Central memory CD8-positive, alpha-beta T cell (primary cell): ENCODE measurements around the gene PRDX3.
A peak's percentile ranks its signal among the peaks of the same experiment; 100 is the strongest.

Experiments used
- ATAC-seq: fragments of 150-1000 bp; cut with Tn5 transposase; replicated peaks from 2 replicates; pipeline ENCODE4 v1.10.0; 2022; ENCODE audit warnings: mild to moderate bottlenecking, moderate FRiP score, moderate number of reproducible peaks; ENCODE audit not compliant: poor library complexity, severe bottlenecking; ENCODE audit errors: extremely low read depth
- DNase-seq, 2 donors: peaks; one replicate each; pipeline ENCODE4 v3.0.0; 2021; ENCODE audit warnings: low spot score in 2 of 2
- H3K27ac Mint-ChIP-seq: one replicate; pipeline ENCODE4 v1.8.0; 2022; ENCODE audit warnings: low read depth, mild to moderate bottlenecking, moderate library complexity, mixed read lengths
- H3K27me3 Mint-ChIP-seq: one replicate; pipeline ENCODE4 v1.8.0; 2022; ENCODE audit warnings: mixed read lengths
- H3K36me3 Mint-ChIP-seq: one replicate; pipeline ENCODE4 v1.8.0; 2022; ENCODE audit warnings: mild to moderate bottlenecking, moderate library complexity, mixed read lengths; ENCODE audit not compliant: insufficient read depth
- H3K4me1 Mint-ChIP-seq: one replicate; pipeline ENCODE4 v1.8.0; 2022; ENCODE audit warnings: mixed read lengths
- H3K4me3 Mint-ChIP-seq: one replicate; pipeline ENCODE4 v1.8.0; 2022; ENCODE audit warnings: mild to moderate bottlenecking, moderate library complexity, mixed read lengths
- H3K9me3 Mint-ChIP-seq: one replicate; pipeline ENCODE4 v1.8.0; 2022; ENCODE audit warnings: mixed read lengths

PRDX3 gene

GRCh38 chr10:119178372-119179119 lies at the start of gene PRDX3:
PRDX3 (minus strand) TSS chr10:119178812; CDS start chr10:119178790, 22 bp downstream.
- peaks cover 29% of the 10 kb centered on the region for H3K4me1 Mint-ChIP-seq
- H3K9me3 Mint-ChIP-seq, result no peaks in the 10 kb centered on the region
- ATAC-seq (peak; percentile 95), DNase-seq (peak; percentile 82 to 87)
- H3K4me3 Mint-ChIP-seq, result peak within 1 kb of the TSS; percentile 100
- H3K36me3 Mint-ChIP-seq, result peaks cover 20% of the 10 kb centered on the region
- no peaks in the 10 kb centered on the region for H3K27me3 Mint-ChIP-seq
- peak within 1 kb of the TSS; percentile 92 for H3K27ac Mint-ChIP-seq

- no peak overlapping the region for H3K4me3 Mint-ChIP-seq
- no peaks in the 10 kb centered on the region for H3K9me3 Mint-ChIP-seq
- DNase-seq, result no peak
- peaks cover 16% of the 10 kb centered on the region for H3K4me1 Mint-ChIP-seq
- no peak for ATAC-seq
- no peaks in the 10 kb centered on the region for H3K27me3 Mint-ChIP-seq
- H3K27ac Mint-ChIP-seq, result no peak overlapping the region
- H3K36me3 Mint-ChIP-seq, result peaks cover 6% of the 10 kb centered on the region
Observed at GRCh38 chr10:119227825-119228224, 49.2 kb upstream of the PRDX3 start.

- Mint-ChIP-seq H3K9me3 (no peaks in the 10 kb centered on the region), H3K4me1 (peaks cover 12% of the 10 kb centered on the region), H3K4me3 (no peak overlapping the region), H3K27ac (no peak overlapping the region), H3K27me3 (no peaks in the 10 kb centered on the region), H3K36me3 (peaks cover 4% of the 10 kb centered on the region)
- DNase-seq (no peak), ATAC-seq (no peak)
Observed at GRCh38 chr10:119225083-119225658, 46.6 kb upstream of the PRDX3 start.

- no peaks in the 10 kb centered on the region for H3K27me3 Mint-ChIP-seq
- ATAC-seq (no peak), DNase-seq (no peak)
- H3K4me1 Mint-ChIP-seq, result peaks cover 5% of the 10 kb centered on the region
- no peak overlapping the region for H3K27ac Mint-ChIP-seq
- peaks cover 4% of the 10 kb centered on the region for H3K36me3 Mint-ChIP-seq
- H3K4me3 Mint-ChIP-seq, result no peak overlapping the region
- no peaks in the 10 kb centered on the region for H3K9me3 Mint-ChIP-seq
Observed at GRCh38 chr10:119222966-119223386, 44.4 kb upstream of the PRDX3 start.

GRCh38 chr10:119222537-119222936 lies 43.9 kb upstream of the PRDX3 start:
- no peaks in the 10 kb centered on the region for H3K27me3 Mint-ChIP-seq
- peaks cover 4% of the 10 kb centered on the region for H3K36me3 Mint-ChIP-seq

GRCh38 chr10:119221666-119222065 lies 43.1 kb upstream of the PRDX3 start:
- H3K4me1 Mint-ChIP-seq, result peaks cover 5% of the 10 kb centered on the region
- ATAC-seq, result no peak
- H3K27ac Mint-ChIP-seq, result peak overlapping the region; percentile 59

More at GRCh38 chr10:119222537-119222936, 43.9 kb upstream of the PRDX3 start:
- H3K9me3 Mint-ChIP-seq, result no peaks in the 10 kb centered on the region
- ATAC-seq (no peak), DNase-seq (no peak)
- H3K4me1 Mint-ChIP-seq, result peaks cover 5% of the 10 kb centered on the region
- no peak overlapping the region for H3K4me3 Mint-ChIP-seq
- H3K27ac Mint-ChIP-seq, result peak overlapping the region; percentile 59

GRCh38 chr10:119221201-119221600 lies 42.6 kb upstream of the PRDX3 start:
- DNase-seq (no peak), ATAC-seq (no peak)
- Mint-ChIP-seq H3K4me1 (peaks cover 5% of the 10 kb centered on the region), H3K9me3 (no peaks in the 10 kb centered on the region), H3K36me3 (peaks cover 2% of the 10 kb centered on the region), H3K27me3 (no peaks in the 10 kb centered on the region), H3K4me3 (no peak overlapping the region), H3K27ac (no peak overlapping the region)

More at GRCh38 chr10:119221666-119222065, 43.1 kb upstream of the PRDX3 start:
- no peak overlapping the region for H3K4me3 Mint-ChIP-seq
- DNase-seq, result no peak
- H3K9me3 Mint-ChIP-seq, result no peaks in the 10 kb centered on the region
- peaks cover 4% of the 10 kb centered on the region for H3K36me3 Mint-ChIP-seq
- no peaks in the 10 kb centered on the region for H3K27me3 Mint-ChIP-seq

- H3K4me1 Mint-ChIP-seq, result peaks cover 5% of the 10 kb centered on the region
- no peak overlapping the region for H3K27ac Mint-ChIP-seq
- H3K4me3 Mint-ChIP-seq, result no peak overlapping the region
- DNase-seq (no peak), ATAC-seq (no peak)
- peaks cover 4% of the 10 kb centered on the region for H3K36me3 Mint-ChIP-seq
- H3K9me3 Mint-ChIP-seq, result no peaks in the 10 kb centered on the region
- no peaks in the 10 kb centered on the region for H3K27me3 Mint-ChIP-seq
Observed at GRCh38 chr10:119219871-119220270, 41.3 kb upstream of the PRDX3 start.

GRCh38 chr10:119217991-119218490 lies 39.4 kb upstream of the PRDX3 start:
- Mint-ChIP-seq H3K27ac (no peak overlapping the region), H3K4me1 (peaks cover 5% of the 10 kb centered on the region), H3K4me3 (no peak overlapping the region), H3K27me3 (no peaks in the 10 kb centered on the region), H3K36me3 (peaks cover 2% of the 10 kb centered on the region), H3K9me3 (no peaks in the 10 kb centered on the region)
- ATAC-seq (no peak), DNase-seq (no peak)

GRCh38 chr10:119217401-119217800 lies 38.8 kb upstream of the PRDX3 start:
- no peaks in the 10 kb centered on the region for H3K27me3 Mint-ChIP-seq
- DNase-seq, result no peak
- no peak for ATAC-seq
- no peaks in the 10 kb centered on the region for H3K9me3 Mint-ChIP-seq
- peaks cover 2% of the 10 kb centered on the region for H3K36me3 Mint-ChIP-seq
- H3K4me1 Mint-ChIP-seq, result peaks cover 5% of the 10 kb centered on the region
- H3K4me3 Mint-ChIP-seq, result no peak overlapping the region
- no peak overlapping the region for H3K27ac Mint-ChIP-seq

- ATAC-seq, result no peak
- Mint-ChIP-seq H3K27me3 (no peaks in the 10 kb centered on the region), H3K4me3 (no peak overlapping the region), H3K4me1 (peaks cover 3% of the 10 kb centered on the region), H3K36me3 (peaks cover 4% of the 10 kb centered on the region), H3K27ac (no peak overlapping the region), H3K9me3 (no peaks in the 10 kb centered on the region)
- DNase-seq, result no peak
Observed at GRCh38 chr10:119216127-119216526, 37.5 kb upstream of the PRDX3 start.

- Mint-ChIP-seq H3K4me1 (no peaks in the 10 kb centered on the region), H3K27ac (no peak overlapping the region), H3K27me3 (no peaks in the 10 kb centered on the region), H3K36me3 (peaks cover 4% of the 10 kb centered on the region), H3K4me3 (no peak overlapping the region), H3K9me3 (no peaks in the 10 kb centered on the region)
- DNase-seq (no peak), ATAC-seq (no peak)
Observed at GRCh38 chr10:119215371-119215770, 36.8 kb upstream of the PRDX3 start.
